GM18519 (cell line): ENCODE measurements around the gene KHDRBS1.
"Not testable (repeated sequence)": the region's sequence is repeated elsewhere in the genome, so short reads cannot be mapped to it uniquely, and the experiment has no call there.

Source experiments
- ATAC-seq: cut with Tn5 transposase; IDR thresholded peaks from one replicate; pipeline ENCODE4 v1.9.1; 2021; ENCODE audit warnings: mild to moderate bottlenecking, moderate library complexity; ENCODE audit not compliant: unreplicated experiment, low FRiP score

The KHDRBS1 gene

GRCh38 chr1:32013386-32014198 is at the start of gene KHDRBS1:
KHDRBS1 (plus strand) TSS chr1:32013868; CDS start chr1:32013996, 128 bp downstream.
- peak; percentile 73 for ATAC-seq

- no peak for ATAC-seq
These were observed 42.8 kb upstream of the KHDRBS1 start for GRCh38 chr1:31970873-31971272.

- ATAC-seq = no peak
These were observed 37.3 kb upstream of the KHDRBS1 start for GRCh38 chr1:31976401-31976800.

- no peak for ATAC-seq
These were observed 36.1 kb upstream of the KHDRBS1 start for GRCh38 chr1:31977385-31978131.

- no peak for ATAC-seq
These were observed 34.7 kb upstream of the KHDRBS1 start for GRCh38 chr1:31978843-31979400.

- ATAC-seq = no peak
These were observed 32.7 kb upstream of the KHDRBS1 start for GRCh38 chr1:31980835-31981455.

GRCh38 chr1:31981456-31981839 is 32.2 kb upstream of the KHDRBS1 start:
- ATAC-seq = no peak

- no peak for ATAC-seq
These were observed 31.7 kb upstream of the KHDRBS1 start for GRCh38 chr1:31981972-31982371.

- no peak for ATAC-seq
These were observed 29.0 kb upstream of the KHDRBS1 start for GRCh38 chr1:31984419-31985347.

- ATAC-seq = no peak
These were observed 28.2 kb upstream of the KHDRBS1 start for GRCh38 chr1:31985430-31985829.

- ATAC-seq = no peak
These were observed 26.5 kb upstream of the KHDRBS1 start for GRCh38 chr1:31987135-31987619.

- ATAC-seq = no peak
These were observed 23.7 kb upstream of the KHDRBS1 start for GRCh38 chr1:31989964-31990363.

- ATAC-seq = no peak
These were observed 22.5 kb upstream of the KHDRBS1 start for GRCh38 chr1:31991182-31991581.

GRCh38 chr1:31995263-31995662 is 18.4 kb upstream of the KHDRBS1 start:
- no peak for ATAC-seq

GRCh38 chr1:31996121-31996520 is 17.5 kb upstream of the KHDRBS1 start:
- ATAC-seq = not testable (repeated sequence)

- no peak for ATAC-seq
These were observed 11.8 kb upstream of the KHDRBS1 start for GRCh38 chr1:32001863-32002262.

GRCh38 chr1:32002285-32002684 is 11.4 kb upstream of the KHDRBS1 start:
- ATAC-seq = not testable (repeated sequence)

GRCh38 chr1:32005522-32005921 is 8.1 kb upstream of the KHDRBS1 start:
- ATAC-seq = no peak

GRCh38 chr1:32007591-32007940 is 6.1 kb upstream of the KHDRBS1 start:
- ATAC-seq = no peak

GRCh38 chr1:32010246-32010645 is 3.4 kb upstream of the KHDRBS1 start:
- no peak for ATAC-seq
